Liver (tissue), 9 donors: ENCODE measurements around the gene ENOX1. TPM values are rescaled to one million over a fixed set of nuclear protein-coding genes. Genes with fewer than 3 reads are reported as not detected.

ENCODE experiments used
- DNase-seq: peaks from one replicate; pipeline ENCODE4 v3.0.0-alpha.2; 2017; ENCODE audit warnings: low spot score
- H3K27ac ChIP-seq, 2 donors: one replicate each; pipeline ENCODE4 v1.7.0; 2013; ENCODE audit warnings: inconsistent platforms in 2 of 2, low read length in 2 of 2, control low read depth in 1 of 2, low read depth in 1 of 2, mild to moderate bottlenecking in 1 of 2
- H3K27me3 ChIP-seq, 4 donors: one replicate each; pipeline versions ENCODE4 v1.6.1 to v1.7.0; 2013; ENCODE audit warnings: low read length in 3 of 4, inconsistent platforms in 1 of 4, mild to moderate bottlenecking in 1 of 4, moderate library complexity in 1 of 4; ENCODE audit not compliant: control insufficient read depth in 4 of 4, insufficient read depth in 4 of 4
- H3K36me3 ChIP-seq, 4 donors: one replicate each; pipeline versions ENCODE4 v1.6.1 to v1.7.0; 2013; ENCODE audit warnings: low read length in 3 of 4, mild to moderate bottlenecking in 3 of 4, low read depth in 1 of 4, moderate library complexity in 1 of 4; ENCODE audit not compliant: control insufficient read depth in 4 of 4, insufficient read depth in 3 of 4
- H3K4me1 ChIP-seq, 4 donors: one replicate each; pipeline versions ENCODE4 v1.6.1 to v1.7.0; 2013; ENCODE audit warnings: low read length in 3 of 4, mild to moderate bottlenecking in 3 of 4, moderate library complexity in 1 of 4; ENCODE audit not compliant: control insufficient read depth in 4 of 4, insufficient read depth in 4 of 4
- H3K4me3 ChIP-seq, 3 donors: one replicate each; pipeline versions ENCODE4 v1.6.1 to v1.7.0; 2013; ENCODE audit warnings: low read length in 3 of 3, control low read depth in 1 of 3, low read depth in 1 of 3, mild to moderate bottlenecking in 1 of 3
- H3K9ac ChIP-seq, 2 donors: one replicate each; pipeline ENCODE4 v1.7.0; 2013; ENCODE audit warnings: low read length in 2 of 2, mild to moderate bottlenecking in 2 of 2, moderate library complexity in 2 of 2, control low read depth in 1 of 2, low read depth in 1 of 2
- H3K9me3 ChIP-seq, 4 donors: one replicate each; pipeline versions ENCODE4 v1.6.1 to v1.7.0; 2013; ENCODE audit warnings: low read length in 3 of 4; ENCODE audit not compliant: control insufficient read depth in 4 of 4
- EGR1 ChIP-seq, 2 donors: IDR thresholded peaks; 2 replicates each; pipeline ENCODE4 v1.6.1; 2016 to 2018; ENCODE audit warnings: antibody characterized with exemption in 2 of 2, low read depth in 2 of 2
- FOXA1 ChIP-seq: IDR thresholded peaks from 2 replicates; pipeline ENCODE4 v1.6.1; 2016; ENCODE audit warnings: antibody characterized with exemption
- FOXA2 ChIP-seq: IDR thresholded peaks from 2 replicates; pipeline ENCODE4 v1.6.1; 2016; ENCODE audit warnings: antibody characterized with exemption
- GABPA ChIP-seq, 2 donors: IDR thresholded peaks in 1 of 2; conservative IDR thresholded peaks in 1 of 2; 2 replicates each; pipeline ENCODE4 v1.6.1; 2016; ENCODE audit warnings: antibody characterized with exemption in 2 of 2, mild to moderate bottlenecking in 1 of 2, moderate library complexity in 1 of 2
- HNF4A ChIP-seq, 2 donors: conservative IDR thresholded peaks; 2 replicates each; pipeline ENCODE4 v1.6.1; 2016; ENCODE audit warnings: antibody characterized with exemption in 2 of 2, mild to moderate bottlenecking in 2 of 2
- HNF4G ChIP-seq: IDR thresholded peaks from 2 replicates; pipeline ENCODE4 v1.6.1; 2016; ENCODE audit warnings: antibody characterized with exemption
- JUND ChIP-seq, 2 donors: IDR thresholded peaks; 2 replicates each; pipeline ENCODE4 v1.6.1; 2016; ENCODE audit warnings: antibody characterized with exemption in 2 of 2
- NR2F2 ChIP-seq: IDR thresholded peaks from 2 replicates; pipeline ENCODE4 v1.6.1; 2016; ENCODE audit warnings: antibody characterized with exemption
- RAD21 ChIP-seq, 2 donors: IDR thresholded peaks; 2 replicates each; pipeline ENCODE4 v1.6.1; 2016; ENCODE audit warnings: antibody characterized with exemption in 2 of 2, mild to moderate bottlenecking in 2 of 2
- SP1 ChIP-seq: IDR thresholded peaks from 2 replicates; pipeline ENCODE4 v1.6.1; 2018; ENCODE audit warnings: antibody characterized with exemption, mild to moderate bottlenecking
- TAF1 ChIP-seq: conservative IDR thresholded peaks from 2 replicates; pipeline ENCODE4 v1.6.1; 2016; ENCODE audit warnings: antibody characterized with exemption, mild to moderate bottlenecking
- YY1 ChIP-seq: IDR thresholded peaks from 2 replicates; pipeline ENCODE4 v1.6.1; 2016; ENCODE audit warnings: antibody characterized with exemption, mild to moderate bottlenecking
- WGBS: extraction: QIAGEN DNeasy Blood & Tissue Kit; methylation state at CpG from one replicate; pipeline ENCODE4 v1.1.7; 2013; 5-methylcytosine and 5-hydroxymethylcytosine counted together
- polyA plus RNA-seq, 2 donors: library from polyadenylated mRNA; stranded (reverse) in 1 of 2; unstranded in 1 of 2; fragments of 200-250 nt in 1 of 2; fragments of >200 nt in 1 of 2; fragmentation: Nextera tagmentation in 1 of 2; extraction: Ambion mirVana in 1 of 2; gene quantifications; one replicate each; pipeline versions ENCODE4 v1.2.1 to v1.2.3, GENCODE V29; 2013 to 2015
- total RNA-seq, 2 donors: library from RNA; depleted of rRNA; stranded (reverse); fragments of >200 nt; gene quantifications; one replicate each; pipeline ENCODE4 v1.2.3, GENCODE V29; 2014
- TF ChIP-seq, protein P1 (sequence below): IDR thresholded peaks from 2 replicates; pipeline ENCODE4 v1.6.1; 2016; ENCODE audit warnings: antibody characterized with exemption
- TF ChIP-seq, protein P2 (sequence below): IDR thresholded peaks from 2 replicates; pipeline ENCODE4 v1.6.1; 2016; ENCODE audit warnings: antibody characterized with exemption
- TF ChIP-seq, protein P3 (sequence below): IDR thresholded peaks from 2 replicates; pipeline ENCODE4 v1.6.1; 2016; ENCODE audit warnings: antibody characterized with exemption
- TF ChIP-seq, protein P4 (sequence below): fragments of 150-350 bp; IDR thresholded peaks from 2 replicates; pipeline ENCODE4 v1.5.1; 2017; ENCODE audit warnings: improper control_type of control experiment, low read depth, low read length; ENCODE audit not compliant: missing input control
- TF ChIP-seq, protein P5 (sequence below): IDR thresholded peaks from 2 replicates; pipeline ENCODE4 v1.6.1; 2016; ENCODE audit warnings: antibody characterized with exemption, mild to moderate bottlenecking
- donor health status: healthy.
- donor health status: healthy.
- donor health status: healthy.
- donor health status: healthy.
- donor health status: healthy.

Gene ENOX1
- total and polyA plus RNA-seq, 4 donors = 0.02 to 0.33 (median 0.08) TPM; not detected in 1

DNA sequence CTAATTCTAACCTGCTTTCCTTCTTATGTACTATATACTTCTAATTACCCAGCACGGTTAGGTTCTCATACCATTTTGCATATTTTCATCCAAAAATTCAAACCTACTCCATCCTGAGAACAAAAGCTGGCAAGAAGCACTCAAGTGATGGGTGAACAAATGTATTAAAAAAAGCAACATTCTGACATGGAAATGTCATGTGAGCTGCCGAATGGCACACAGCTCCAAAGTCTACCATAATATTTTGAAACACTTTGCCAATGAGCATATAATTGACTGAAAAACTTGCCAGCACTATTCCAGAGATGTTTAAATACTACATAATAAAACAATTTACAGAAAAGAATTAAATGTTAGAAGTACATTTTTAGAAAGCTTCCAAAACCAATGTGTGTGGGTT lies 274.6 kb downstream of the ENOX1 start:
- WGBS = 75% methylated on average over 2 of the region's 2 CpGs
- Histone ChIP-seq H3K27me3 (no peaks in the 10 kb centered on the region), H3K4me3 (no peak overlapping the region), H3K36me3 (no peaks in the 10 kb centered on the region), H3K9me3 (no peaks in the 10 kb centered on the region), H3K9ac (no peak overlapping the region), H3K4me1 (peaks cover 1 to 10% (median 8%) of the 10 kb centered on the region in 4 donors), H3K27ac (no peak overlapping the region)
- no peak for DNase-seq
- no peak for TF ChIP-seq GABPA (IDR thresholded peaks at IDR 0.05 in 1 of 2, conservative IDR thresholded peaks at IDR 0.05 in 1 of 2)
- no peak for TF ChIP-seq FOXA1
- no peak for TF ChIP-seq HNF4A (conservative IDR thresholded peaks at IDR 0.05)
- TF ChIP-seq NR2F2 = no peak
- TF ChIP-seq, protein P1, sequence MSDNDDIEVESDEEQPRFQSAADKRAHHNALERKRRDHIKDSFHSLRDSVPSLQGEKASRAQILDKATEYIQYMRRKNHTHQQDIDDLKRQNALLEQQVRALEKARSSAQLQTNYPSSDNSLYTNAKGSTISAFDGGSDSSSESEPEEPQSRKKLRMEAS = no peak
- TF ChIP-seq, protein P2, sequence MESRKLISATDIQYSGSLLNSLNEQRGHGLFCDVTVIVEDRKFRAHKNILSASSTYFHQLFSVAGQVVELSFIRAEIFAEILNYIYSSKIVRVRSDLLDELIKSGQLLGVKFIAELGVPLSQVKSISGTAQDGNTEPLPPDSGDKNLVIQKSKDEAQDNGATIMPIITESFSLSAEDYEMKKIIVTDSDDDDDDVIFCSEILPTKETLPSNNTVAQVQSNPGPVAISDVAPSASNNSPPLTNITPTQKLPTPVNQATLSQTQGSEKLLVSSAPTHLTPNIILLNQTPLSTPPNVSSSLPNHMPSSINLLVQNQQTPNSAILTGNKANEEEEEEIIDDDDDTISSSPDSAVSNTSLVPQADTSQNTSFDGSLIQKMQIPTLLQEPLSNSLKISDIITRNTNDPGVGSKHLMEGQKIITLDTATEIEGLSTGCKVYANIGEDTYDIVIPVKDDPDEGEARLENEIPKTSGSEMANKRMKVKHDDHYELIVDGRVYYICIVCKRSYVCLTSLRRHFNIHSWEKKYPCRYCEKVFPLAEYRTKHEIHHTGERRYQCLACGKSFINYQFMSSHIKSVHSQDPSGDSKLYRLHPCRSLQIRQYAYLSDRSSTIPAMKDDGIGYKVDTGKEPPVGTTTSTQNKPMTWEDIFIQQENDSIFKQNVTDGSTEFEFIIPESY = no peak
- TF ChIP-seq, protein P3, sequence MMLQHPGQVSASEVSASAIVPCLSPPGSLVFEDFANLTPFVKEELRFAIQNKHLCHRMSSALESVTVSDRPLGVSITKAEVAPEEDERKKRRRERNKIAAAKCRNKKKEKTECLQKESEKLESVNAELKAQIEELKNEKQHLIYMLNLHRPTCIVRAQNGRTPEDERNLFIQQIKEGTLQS = no peak
- no peak for TF ChIP-seq EGR1 (IDR thresholded peaks at IDR 0.05; ENCODE audit: low read depth in 2 of 2)
- TF ChIP-seq, protein P4, sequence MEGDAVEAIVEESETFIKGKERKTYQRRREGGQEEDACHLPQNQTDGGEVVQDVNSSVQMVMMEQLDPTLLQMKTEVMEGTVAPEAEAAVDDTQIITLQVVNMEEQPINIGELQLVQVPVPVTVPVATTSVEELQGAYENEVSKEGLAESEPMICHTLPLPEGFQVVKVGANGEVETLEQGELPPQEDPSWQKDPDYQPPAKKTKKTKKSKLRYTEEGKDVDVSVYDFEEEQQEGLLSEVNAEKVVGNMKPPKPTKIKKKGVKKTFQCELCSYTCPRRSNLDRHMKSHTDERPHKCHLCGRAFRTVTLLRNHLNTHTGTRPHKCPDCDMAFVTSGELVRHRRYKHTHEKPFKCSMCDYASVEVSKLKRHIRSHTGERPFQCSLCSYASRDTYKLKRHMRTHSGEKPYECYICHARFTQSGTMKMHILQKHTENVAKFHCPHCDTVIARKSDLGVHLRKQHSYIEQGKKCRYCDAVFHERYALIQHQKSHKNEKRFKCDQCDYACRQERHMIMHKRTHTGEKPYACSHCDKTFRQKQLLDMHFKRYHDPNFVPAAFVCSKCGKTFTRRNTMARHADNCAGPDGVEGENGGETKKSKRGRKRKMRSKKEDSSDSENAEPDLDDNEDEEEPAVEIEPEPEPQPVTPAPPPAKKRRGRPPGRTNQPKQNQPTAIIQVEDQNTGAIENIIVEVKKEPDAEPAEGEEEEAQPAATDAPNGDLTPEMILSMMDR = no peak
- no peak for TF ChIP-seq HNF4G
- no peak for TF ChIP-seq TAF1
- TF ChIP-seq RAD21 (IDR thresholded peaks at IDR 0.05) = no peak
- no peak for TF ChIP-seq SP1
- no peak for TF ChIP-seq YY1
- no peak for TF ChIP-seq JUND (IDR thresholded peaks at IDR 0.05)
- TF ChIP-seq FOXA2 = no peak
- TF ChIP-seq, protein P5, sequence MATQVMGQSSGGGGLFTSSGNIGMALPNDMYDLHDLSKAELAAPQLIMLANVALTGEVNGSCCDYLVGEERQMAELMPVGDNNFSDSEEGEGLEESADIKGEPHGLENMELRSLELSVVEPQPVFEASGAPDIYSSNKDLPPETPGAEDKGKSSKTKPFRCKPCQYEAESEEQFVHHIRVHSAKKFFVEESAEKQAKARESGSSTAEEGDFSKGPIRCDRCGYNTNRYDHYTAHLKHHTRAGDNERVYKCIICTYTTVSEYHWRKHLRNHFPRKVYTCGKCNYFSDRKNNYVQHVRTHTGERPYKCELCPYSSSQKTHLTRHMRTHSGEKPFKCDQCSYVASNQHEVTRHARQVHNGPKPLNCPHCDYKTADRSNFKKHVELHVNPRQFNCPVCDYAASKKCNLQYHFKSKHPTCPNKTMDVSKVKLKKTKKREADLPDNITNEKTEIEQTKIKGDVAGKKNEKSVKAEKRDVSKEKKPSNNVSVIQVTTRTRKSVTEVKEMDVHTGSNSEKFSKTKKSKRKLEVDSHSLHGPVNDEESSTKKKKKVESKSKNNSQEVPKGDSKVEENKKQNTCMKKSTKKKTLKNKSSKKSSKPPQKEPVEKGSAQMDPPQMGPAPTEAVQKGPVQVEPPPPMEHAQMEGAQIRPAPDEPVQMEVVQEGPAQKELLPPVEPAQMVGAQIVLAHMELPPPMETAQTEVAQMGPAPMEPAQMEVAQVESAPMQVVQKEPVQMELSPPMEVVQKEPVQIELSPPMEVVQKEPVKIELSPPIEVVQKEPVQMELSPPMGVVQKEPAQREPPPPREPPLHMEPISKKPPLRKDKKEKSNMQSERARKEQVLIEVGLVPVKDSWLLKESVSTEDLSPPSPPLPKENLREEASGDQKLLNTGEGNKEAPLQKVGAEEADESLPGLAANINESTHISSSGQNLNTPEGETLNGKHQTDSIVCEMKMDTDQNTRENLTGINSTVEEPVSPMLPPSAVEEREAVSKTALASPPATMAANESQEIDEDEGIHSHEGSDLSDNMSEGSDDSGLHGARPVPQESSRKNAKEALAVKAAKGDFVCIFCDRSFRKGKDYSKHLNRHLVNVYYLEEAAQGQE = no peak
